ENCODE data around the gene SLC9A9.

DNA sequence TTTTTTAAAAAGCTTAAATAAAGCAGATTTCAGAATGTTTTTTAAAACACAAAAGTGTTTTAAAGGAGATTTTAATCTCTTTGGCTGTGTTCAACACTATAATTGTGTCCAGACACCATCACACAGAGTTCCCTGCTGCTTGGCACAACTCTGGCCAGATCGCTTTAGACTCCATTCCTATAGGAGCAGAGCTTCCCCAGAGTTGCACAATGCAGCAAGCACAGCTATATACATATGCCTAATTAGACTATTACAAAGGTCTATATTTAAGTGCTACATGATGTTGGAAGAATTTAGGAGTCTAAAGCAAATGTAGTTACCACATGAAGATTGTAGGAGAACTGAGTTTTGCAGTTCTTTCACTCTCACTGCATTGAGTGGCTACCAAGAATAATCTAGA, 11.2 kb downstream of the SLC9A9 start:
- TF ChIP-seq, protein P1, sequence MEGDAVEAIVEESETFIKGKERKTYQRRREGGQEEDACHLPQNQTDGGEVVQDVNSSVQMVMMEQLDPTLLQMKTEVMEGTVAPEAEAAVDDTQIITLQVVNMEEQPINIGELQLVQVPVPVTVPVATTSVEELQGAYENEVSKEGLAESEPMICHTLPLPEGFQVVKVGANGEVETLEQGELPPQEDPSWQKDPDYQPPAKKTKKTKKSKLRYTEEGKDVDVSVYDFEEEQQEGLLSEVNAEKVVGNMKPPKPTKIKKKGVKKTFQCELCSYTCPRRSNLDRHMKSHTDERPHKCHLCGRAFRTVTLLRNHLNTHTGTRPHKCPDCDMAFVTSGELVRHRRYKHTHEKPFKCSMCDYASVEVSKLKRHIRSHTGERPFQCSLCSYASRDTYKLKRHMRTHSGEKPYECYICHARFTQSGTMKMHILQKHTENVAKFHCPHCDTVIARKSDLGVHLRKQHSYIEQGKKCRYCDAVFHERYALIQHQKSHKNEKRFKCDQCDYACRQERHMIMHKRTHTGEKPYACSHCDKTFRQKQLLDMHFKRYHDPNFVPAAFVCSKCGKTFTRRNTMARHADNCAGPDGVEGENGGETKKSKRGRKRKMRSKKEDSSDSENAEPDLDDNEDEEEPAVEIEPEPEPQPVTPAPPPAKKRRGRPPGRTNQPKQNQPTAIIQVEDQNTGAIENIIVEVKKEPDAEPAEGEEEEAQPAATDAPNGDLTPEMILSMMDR (IDR thresholded peaks at IDR 0.05; ENCODE audit: poor library complexity): no peak
- TF ChIP-seq EZH2 (IDR thresholded peaks at IDR 0.05; ENCODE audit: borderline replicate concordance): no peak
- no peak for TF ChIP-seq EZH2phosphoT487 (IDR thresholded peaks at IDR 0.05; ENCODE audit: low read depth, severe bottlenecking, unreplicated experiment)
